Type B pancreatic cell (in vitro differentiated cells): ENCODE measurements around the gene USP10. TPM values are rescaled to one million over a fixed set of nuclear protein-coding genes. Genes with fewer than 3 reads are reported as not detected.

Experiments
- DNase-seq: peaks from one replicate; pipeline ENCODE4 v3.0.0; 2021; ENCODE audit warnings: mixed read lengths; ENCODE audit not compliant: unreplicated experiment; ENCODE audit errors: extremely low spot score
- H3K27ac Mint-ChIP-seq: 2 replicates; pipeline ENCODE4 v1.8.0; 2021; ENCODE audit warnings: mild to moderate bottlenecking, mixed read lengths
- H3K27me3 Mint-ChIP-seq: 2 replicates; pipeline ENCODE4 v1.8.0; 2021; ENCODE audit warnings: mixed read lengths
- H3K36me3 Mint-ChIP-seq: 2 replicates; pipeline ENCODE4 v1.8.0; 2021; ENCODE audit warnings: mixed read lengths
- H3K4me1 Mint-ChIP-seq: one replicate; pipeline ENCODE4 v1.8.0; 2021; ENCODE audit warnings: mixed read lengths; ENCODE audit not compliant: unreplicated experiment
- H3K4me3 Mint-ChIP-seq: 2 replicates; pipeline ENCODE4 v1.8.0; 2021; ENCODE audit warnings: mild to moderate bottlenecking, mixed read lengths
- H3K9me3 Mint-ChIP-seq: 2 replicates; pipeline ENCODE4 v1.8.0; 2021; ENCODE audit warnings: mixed read lengths
- CTCF ChIP-seq: fragments of 200-600 bp; sonication (generic); conservative IDR thresholded peaks from 2 replicates; pipeline ENCODE4 v1.5.0; 2021; ENCODE audit warnings: antibody characterized with exemption, mild to moderate bottlenecking
- total RNA-seq: library from RNA; stranded (reverse); gene quantifications from 2 replicates; pipeline ENCODE4 v1.2.1, GENCODE V29; 2021; ENCODE audit warnings: low replicate concordance

Gene USP10
- total RNA-seq, 1 donor from 2014 or later = 110 TPM

- peaks cover 27% of the 10 kb centered on the region for H3K36me3 Mint-ChIP-seq
- no peaks in the 10 kb centered on the region for H3K27me3 Mint-ChIP-seq
- peak overlapping the region; percentile 37 for H3K27ac Mint-ChIP-seq
- H3K4me1 Mint-ChIP-seq = peaks cover 58% of the 10 kb centered on the region
- no peak overlapping the region for H3K4me3 Mint-ChIP-seq
- no peak for DNase-seq
- TF ChIP-seq CTCF = no peak
- H3K9me3 Mint-ChIP-seq = no peaks in the 10 kb centered on the region
Measured at GRCh38 chr16:84722068-84722467, 22.3 kb downstream of the USP10 start.

- no peak for TF ChIP-seq CTCF
- H3K9me3 Mint-ChIP-seq = no peaks in the 10 kb centered on the region
- DNase-seq = no peak
- no peaks in the 10 kb centered on the region for H3K27me3 Mint-ChIP-seq
- peaks cover 59% of the 10 kb centered on the region for H3K4me1 Mint-ChIP-seq
- peaks cover 18% of the 10 kb centered on the region for H3K36me3 Mint-ChIP-seq
- peak overlapping the region; percentile 70 for H3K27ac Mint-ChIP-seq
- H3K4me3 Mint-ChIP-seq = no peak overlapping the region
Measured at GRCh38 chr16:84723906-84724305, 24.1 kb downstream of the USP10 start.

GRCh38 chr16:84724606-84725309 lies 25.0 kb downstream of the USP10 start:
- H3K9me3 Mint-ChIP-seq = no peaks in the 10 kb centered on the region
- H3K27me3 Mint-ChIP-seq = no peaks in the 10 kb centered on the region
- peaks cover 58% of the 10 kb centered on the region for H3K4me1 Mint-ChIP-seq
- no peak for TF ChIP-seq CTCF
- no peak for DNase-seq
- peak overlapping the region; percentile 24 for H3K27ac Mint-ChIP-seq
- H3K4me3 Mint-ChIP-seq = no peak overlapping the region
- peaks cover 12% of the 10 kb centered on the region for H3K36me3 Mint-ChIP-seq

- DNase-seq = no peak
- H3K27ac Mint-ChIP-seq = peak overlapping the region; percentile 82
- H3K27me3 Mint-ChIP-seq = no peaks in the 10 kb centered on the region
- peaks cover 60% of the 10 kb centered on the region for H3K4me1 Mint-ChIP-seq
- H3K36me3 Mint-ChIP-seq = peaks cover 8% of the 10 kb centered on the region
- TF ChIP-seq CTCF = no peak
- H3K4me3 Mint-ChIP-seq = peak overlapping the region; percentile 56
- H3K9me3 Mint-ChIP-seq = no peaks in the 10 kb centered on the region
Measured at GRCh38 chr16:84725481-84726078, 25.8 kb downstream of the USP10 start.

- peak; percentile 87 for DNase-seq
- H3K4me1 Mint-ChIP-seq = peaks cover 61% of the 10 kb centered on the region
- H3K27me3 Mint-ChIP-seq = no peaks in the 10 kb centered on the region
- peak overlapping the region; percentile 56 for H3K4me3 Mint-ChIP-seq
- TF ChIP-seq CTCF = peak; percentile 99
- no peaks in the 10 kb centered on the region for H3K9me3 Mint-ChIP-seq
- H3K27ac Mint-ChIP-seq = peak overlapping the region; percentile 82
- peaks cover 5% of the 10 kb centered on the region for H3K36me3 Mint-ChIP-seq
Measured at GRCh38 chr16:84726079-84726668, 26.4 kb downstream of the USP10 start.
